ENCODE results near the gene IL23R.

IL23R gene

DNA sequence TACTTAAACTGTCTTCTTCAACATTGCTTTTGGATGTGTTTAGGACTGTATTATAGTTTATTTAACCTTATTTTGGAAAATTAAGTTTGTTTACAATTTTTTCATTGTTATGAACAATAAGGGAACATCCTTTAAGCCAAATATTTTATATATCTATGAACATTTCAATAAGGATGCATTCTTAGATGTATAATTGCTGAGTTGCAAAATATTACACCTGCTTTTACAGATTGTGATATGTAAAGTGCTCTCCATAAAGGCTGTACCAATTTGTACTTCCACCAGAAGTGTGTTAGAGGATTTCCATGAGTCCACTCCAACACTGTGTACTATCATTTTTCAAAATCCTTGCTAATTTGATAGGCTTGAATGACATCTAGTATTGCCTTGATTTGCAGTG lies 7.7 kb downstream of the IL23R start:
- H3K4me3 ChIP-seq (ENCODE audit: low read length) = no peak overlapping the region
- no peaks in the 10 kb centered on the region for H3K27me3 ChIP-seq (ENCODE audit: insufficient read depth, low read length)
- no peaks in the 10 kb centered on the region for H3K4me1 ChIP-seq (ENCODE audit: insufficient read depth, low read length)
- H3K9ac ChIP-seq (ENCODE audit: low read depth, low read length) = no peak overlapping the region
- H3K9me3 ChIP-seq (ENCODE audit: insufficient read depth, low read depth, low read length) = no peaks in the 10 kb centered on the region
- no peaks in the 10 kb centered on the region for H3K36me3 ChIP-seq (ENCODE audit: insufficient read depth, low read length)
- no peak overlapping the region for H3K27ac ChIP-seq (ENCODE audit: low read depth, low read length)

DNA sequence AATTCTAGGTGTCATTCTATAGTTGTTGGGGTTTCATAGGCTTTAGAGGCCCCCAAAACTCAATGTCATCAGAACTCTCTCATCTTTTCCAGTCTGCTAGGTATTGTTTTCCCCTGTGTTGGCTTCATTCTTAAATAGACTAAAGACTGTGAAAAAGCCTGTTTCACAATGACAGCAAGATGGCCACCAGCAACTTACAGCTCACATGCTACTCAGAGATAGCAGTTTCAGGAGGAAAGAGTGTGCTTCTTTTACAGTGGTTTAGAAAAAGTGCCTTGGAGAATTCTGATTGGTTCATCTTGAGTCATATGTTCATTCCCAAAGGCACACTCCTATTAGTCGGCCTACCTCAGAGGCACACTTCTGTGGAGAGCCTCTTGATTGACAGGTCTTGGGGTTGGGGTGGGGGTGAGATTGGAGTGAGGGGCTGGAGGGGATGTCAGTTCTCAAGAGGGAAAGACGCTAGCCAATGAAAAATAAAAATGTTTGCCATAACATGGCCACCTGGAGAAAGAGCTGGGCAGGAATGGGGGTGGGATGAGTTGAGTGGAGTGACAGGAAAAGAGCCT lies 8.5 kb downstream of the IL23R start:
- Histone ChIP-seq H3K4me1 (ENCODE audit: insufficient read depth, low read length) (no peaks in the 10 kb centered on the region), H3K9ac (ENCODE audit: low read depth, low read length) (no peak overlapping the region), H3K36me3 (ENCODE audit: insufficient read depth, low read length) (no peaks in the 10 kb centered on the region), H3K4me3 (ENCODE audit: low read length) (no peak overlapping the region), H3K27me3 (ENCODE audit: insufficient read depth, low read length) (no peaks in the 10 kb centered on the region), H3K9me3 (ENCODE audit: insufficient read depth, low read depth, low read length) (no peaks in the 10 kb centered on the region), H3K27ac (ENCODE audit: low read depth, low read length) (no peak overlapping the region)
- whole genome bisulfite sequencing = 93% methylated on average over 2 of the region's 2 CpGs

DNA sequence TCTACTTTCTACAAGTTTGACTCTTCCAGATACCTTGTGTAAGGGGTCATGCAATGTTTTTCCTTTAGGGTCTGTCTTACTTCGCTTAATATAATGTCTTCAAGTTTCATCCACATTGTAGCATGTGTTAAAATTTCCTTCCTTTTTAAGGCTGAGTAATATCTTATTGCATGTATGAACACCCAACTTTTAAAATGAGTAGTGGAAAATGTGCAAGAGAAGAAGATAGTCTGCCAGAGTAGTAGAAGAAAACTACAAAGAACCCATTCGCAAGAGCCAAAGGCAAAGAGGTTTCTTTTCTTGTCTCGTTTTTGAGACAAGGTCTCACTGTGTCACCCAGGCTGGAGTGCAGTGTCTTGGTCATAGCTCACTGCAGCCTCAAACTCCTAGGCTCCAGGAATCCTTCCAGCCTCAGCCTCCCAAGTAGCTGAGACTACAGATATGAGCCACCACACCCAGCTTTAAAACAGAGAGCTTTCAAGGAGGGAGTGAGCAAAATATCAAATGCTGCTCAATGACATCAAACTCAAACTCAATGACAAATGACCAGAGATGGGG lies 9.4 kb downstream of the IL23R start:
- H3K9ac ChIP-seq (ENCODE audit: low read depth, low read length) = no peak overlapping the region
- H3K4me3 ChIP-seq (ENCODE audit: low read length) = no peak overlapping the region
- no peaks in the 10 kb centered on the region for H3K36me3 ChIP-seq (ENCODE audit: insufficient read depth, low read length)
- WGBS = 94% methylated on average over 2 of the region's 3 CpGs
- H3K27me3 ChIP-seq (ENCODE audit: insufficient read depth, low read length) = no peaks in the 10 kb centered on the region
- H3K9me3 ChIP-seq (ENCODE audit: insufficient read depth, low read depth, low read length) = no peaks in the 10 kb centered on the region
- H3K4me1 ChIP-seq (ENCODE audit: insufficient read depth, low read length) = no peaks in the 10 kb centered on the region
- H3K27ac ChIP-seq (ENCODE audit: low read depth, low read length) = no peak overlapping the region

DNA sequence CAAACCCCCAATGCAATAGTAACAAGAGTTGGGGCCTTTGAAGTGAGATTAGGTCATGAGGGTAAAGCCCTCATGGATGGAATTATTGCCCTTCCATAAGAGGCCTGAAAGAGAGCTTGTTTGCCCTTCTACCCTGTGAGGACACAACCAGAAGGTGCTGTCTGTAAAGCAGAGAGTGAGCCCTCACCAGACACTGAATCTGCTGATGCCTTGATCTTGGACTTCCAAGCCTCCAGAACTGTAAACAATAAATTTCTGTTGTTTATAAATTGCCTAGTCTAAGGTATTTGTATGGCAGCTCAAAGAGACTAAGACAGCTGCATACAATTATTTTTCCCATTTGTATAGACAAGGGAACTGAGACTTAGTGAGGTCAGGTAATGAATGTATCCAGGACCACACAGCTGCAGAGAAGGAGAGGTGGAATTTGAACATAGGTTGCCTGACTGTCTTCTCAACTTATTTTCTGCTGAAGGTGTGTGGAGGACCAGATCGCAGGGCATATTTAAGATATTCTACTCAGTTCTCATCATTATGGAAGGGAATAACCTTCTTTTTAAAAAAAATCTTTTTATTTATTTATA lies 18.7 kb downstream of the IL23R start:
- peaks cover 5% of the 10 kb centered on the region; the same call in 1 of the 2 replicates for H3K9me3 ChIP-seq (ENCODE audit: insufficient read depth, low read depth, low read length)
- H3K27ac ChIP-seq (ENCODE audit: low read depth, low read length) = no peak overlapping the region
- no peaks in the 10 kb centered on the region for H3K27me3 ChIP-seq (ENCODE audit: insufficient read depth, low read length)
- H3K36me3 ChIP-seq (ENCODE audit: insufficient read depth, low read length) = no peaks in the 10 kb centered on the region
- no peak overlapping the region for H3K9ac ChIP-seq (ENCODE audit: low read depth, low read length)
- no peaks in the 10 kb centered on the region for H3K4me1 ChIP-seq (ENCODE audit: insufficient read depth, low read length)
- H3K4me3 ChIP-seq (ENCODE audit: low read length) = no peak overlapping the region
- WGBS = no CpG with 5 or more reads among the region's 1 CpG

DNA sequence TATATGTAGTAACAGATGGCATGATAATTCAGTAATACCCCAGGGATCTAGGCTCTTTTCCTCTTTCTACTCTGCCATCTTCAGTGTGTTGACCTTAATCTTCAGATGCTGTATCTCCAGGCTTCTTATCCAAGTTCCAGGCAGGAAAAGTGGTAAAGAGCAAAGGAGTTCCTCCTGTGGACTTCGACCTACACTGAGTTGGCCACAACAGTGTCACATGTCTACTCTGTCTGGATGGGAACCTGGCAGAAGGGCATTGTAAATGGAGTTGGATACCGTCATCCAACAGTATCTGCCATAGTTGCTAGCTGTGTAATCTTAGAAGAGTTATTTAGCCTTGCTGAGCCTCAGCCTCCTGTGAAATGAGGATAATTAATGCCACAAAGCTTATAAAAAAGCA lies 21.9 kb downstream of the IL23R start:
- Histone ChIP-seq H3K36me3 (ENCODE audit: insufficient read depth, low read length) (no peaks in the 10 kb centered on the region), H3K9ac (ENCODE audit: low read depth, low read length) (no peak overlapping the region), H3K4me3 (ENCODE audit: low read length) (no peak overlapping the region), H3K9me3 (ENCODE audit: insufficient read depth, low read depth, low read length) (no peaks in the 10 kb centered on the region), H3K27me3 (ENCODE audit: insufficient read depth, low read length) (no peaks in the 10 kb centered on the region), H3K27ac (ENCODE audit: low read depth, low read length) (no peak overlapping the region), H3K4me1 (ENCODE audit: insufficient read depth, low read length) (no peaks in the 10 kb centered on the region)
- 89% methylated on average over 2 of the region's 2 CpGs for WGBS

DNA sequence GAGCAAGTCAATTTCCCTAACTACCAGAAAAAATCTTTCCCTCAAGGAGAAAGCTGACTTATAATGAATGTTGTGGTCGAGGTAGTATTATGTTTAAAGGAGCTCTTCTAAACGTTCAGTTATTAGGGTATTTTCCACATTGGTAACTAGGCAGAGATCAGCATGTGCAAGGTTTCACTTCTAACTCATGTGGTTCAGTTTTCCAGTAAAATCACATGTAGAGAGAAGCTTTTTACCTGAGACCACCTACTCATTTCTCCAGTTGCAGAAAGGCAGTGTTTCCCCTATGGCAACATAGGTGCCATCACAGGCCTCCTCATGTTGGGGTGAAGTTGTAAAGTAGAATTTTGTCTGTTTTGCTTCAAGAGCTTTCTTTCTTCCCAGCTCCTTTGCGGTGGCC lies 23.7 kb downstream of the IL23R start:
- H3K9me3 ChIP-seq (ENCODE audit: insufficient read depth, low read depth, low read length) = no peaks in the 10 kb centered on the region
- no peaks in the 10 kb centered on the region for H3K27me3 ChIP-seq (ENCODE audit: insufficient read depth, low read length)
- no peak overlapping the region for H3K9ac ChIP-seq (ENCODE audit: low read depth, low read length)
- H3K36me3 ChIP-seq (ENCODE audit: insufficient read depth, low read length) = no peaks in the 10 kb centered on the region
- no peak overlapping the region for H3K27ac ChIP-seq (ENCODE audit: low read depth, low read length)
- H3K4me3 ChIP-seq (ENCODE audit: low read length) = no peak overlapping the region
- WGBS = 89% methylated on average over 2 of the region's 3 CpGs
- H3K4me1 ChIP-seq (ENCODE audit: insufficient read depth, low read length) = no peaks in the 10 kb centered on the region

DNA sequence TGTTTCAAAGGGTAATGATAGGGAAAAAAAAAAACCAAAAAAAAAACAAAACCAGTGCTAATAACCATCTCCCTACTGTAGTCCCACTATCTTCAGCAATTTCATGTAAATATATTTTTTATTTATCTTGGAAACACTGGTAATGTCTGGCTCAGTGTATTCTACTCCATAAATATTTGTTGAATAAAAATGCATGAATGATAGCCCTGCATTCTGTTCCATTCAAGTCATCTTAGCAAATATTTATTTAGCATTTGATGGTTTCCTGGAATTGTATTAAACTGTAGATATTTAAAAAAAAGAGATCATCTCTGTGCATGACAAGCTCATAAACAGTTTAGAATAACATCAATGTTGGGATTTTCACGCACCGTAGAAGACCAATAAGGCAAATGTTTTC lies 24.2 kb downstream of the IL23R start:
- Histone ChIP-seq H3K27ac (ENCODE audit: low read depth, low read length) (no peak overlapping the region), H3K27me3 (ENCODE audit: insufficient read depth, low read length) (no peaks in the 10 kb centered on the region), H3K4me3 (ENCODE audit: low read length) (no peak overlapping the region), H3K9ac (ENCODE audit: low read depth, low read length) (no peak overlapping the region), H3K4me1 (ENCODE audit: insufficient read depth, low read length) (no peaks in the 10 kb centered on the region), H3K9me3 (ENCODE audit: insufficient read depth, low read depth, low read length) (no peaks in the 10 kb centered on the region), H3K36me3 (ENCODE audit: insufficient read depth, low read length) (no peaks in the 10 kb centered on the region)
- WGBS = 96% methylated on average over 2 of the region's 2 CpGs

DNA sequence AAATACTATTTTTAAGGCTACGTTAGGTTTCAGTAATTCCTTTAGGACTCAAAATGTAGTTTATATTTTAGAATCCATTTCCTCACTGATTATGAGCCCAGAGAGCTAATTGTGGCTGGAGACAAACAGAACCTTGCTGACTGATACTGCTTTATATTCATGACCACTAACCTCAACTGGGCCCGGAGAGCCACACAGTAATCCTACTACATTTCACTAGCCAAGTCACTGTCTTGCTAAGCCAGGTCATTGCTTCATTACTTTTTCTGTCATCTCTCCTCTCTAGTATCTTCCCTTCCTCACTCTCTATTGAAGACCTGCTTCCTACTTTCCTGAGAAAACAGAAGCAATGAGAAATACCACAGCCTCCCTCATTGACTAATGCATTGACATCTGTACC lies 24.7 kb downstream of the IL23R start:
- no peak overlapping the region for H3K27ac ChIP-seq (ENCODE audit: low read depth, low read length)
- no peaks in the 10 kb centered on the region for H3K36me3 ChIP-seq (ENCODE audit: insufficient read depth, low read length)
- H3K4me3 ChIP-seq (ENCODE audit: low read length) = no peak overlapping the region
- no peaks in the 10 kb centered on the region for H3K27me3 ChIP-seq (ENCODE audit: insufficient read depth, low read length)
- H3K9ac ChIP-seq (ENCODE audit: low read depth, low read length) = no peak overlapping the region
- H3K9me3 ChIP-seq (ENCODE audit: insufficient read depth, low read depth, low read length) = no peaks in the 10 kb centered on the region
- WGBS = 85% methylated on average over 2 of the region's 2 CpGs
- H3K4me1 ChIP-seq (ENCODE audit: insufficient read depth, low read length) = no peaks in the 10 kb centered on the region

DNA sequence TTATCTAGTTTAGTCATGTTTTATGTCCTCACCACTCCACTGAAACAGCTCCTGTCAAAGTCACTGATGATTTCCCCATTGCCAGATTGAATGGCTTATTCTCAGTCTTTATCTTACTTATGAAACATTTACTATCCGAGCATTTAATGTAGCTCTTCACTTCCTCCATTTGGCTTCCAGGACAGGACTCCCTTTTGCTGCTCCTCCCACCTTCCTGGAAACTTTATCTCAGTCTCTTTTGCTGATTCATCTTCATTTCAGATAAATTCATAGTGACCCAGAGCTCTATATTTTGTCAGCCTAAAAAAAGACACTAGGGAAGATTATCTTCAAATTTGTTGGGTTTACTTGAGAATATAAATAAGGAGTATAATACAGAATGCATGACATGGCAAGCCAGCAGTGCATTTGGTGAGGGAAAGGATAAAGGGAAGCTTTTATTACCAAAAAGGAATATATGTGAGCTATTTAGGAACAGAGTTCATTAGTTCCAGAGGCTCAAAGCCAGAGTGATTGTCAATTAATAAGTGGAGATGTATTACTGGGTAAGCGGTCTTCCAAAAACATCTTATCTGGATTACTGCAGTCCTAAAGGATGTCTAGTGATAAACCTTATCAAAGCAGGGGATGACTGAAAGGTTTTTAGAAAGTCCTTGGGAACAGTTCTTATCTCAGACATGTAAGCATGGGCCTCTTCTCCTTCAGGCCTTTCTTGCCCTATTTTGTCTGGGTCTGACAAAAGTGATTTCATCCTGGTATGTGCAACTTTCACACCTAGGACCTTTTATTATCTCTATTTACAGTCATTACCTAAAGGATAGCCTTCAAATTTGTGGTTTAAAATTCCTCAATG lies 25.6 kb downstream of the IL23R start:
- no peak overlapping the region for H3K4me3 ChIP-seq (ENCODE audit: low read length)
- no peaks in the 10 kb centered on the region for H3K27me3 ChIP-seq (ENCODE audit: insufficient read depth, low read length)
- no peaks in the 10 kb centered on the region for H3K9me3 ChIP-seq (ENCODE audit: insufficient read depth, low read depth, low read length)
- no peaks in the 10 kb centered on the region for H3K36me3 ChIP-seq (ENCODE audit: insufficient read depth, low read length)
- WGBS = 90% methylated on average over 2 of the region's 2 CpGs
- H3K9ac ChIP-seq (ENCODE audit: low read depth, low read length) = no peak overlapping the region
- no peak overlapping the region for H3K27ac ChIP-seq (ENCODE audit: low read depth, low read length)
- H3K4me1 ChIP-seq (ENCODE audit: insufficient read depth, low read length) = no peaks in the 10 kb centered on the region

DNA sequence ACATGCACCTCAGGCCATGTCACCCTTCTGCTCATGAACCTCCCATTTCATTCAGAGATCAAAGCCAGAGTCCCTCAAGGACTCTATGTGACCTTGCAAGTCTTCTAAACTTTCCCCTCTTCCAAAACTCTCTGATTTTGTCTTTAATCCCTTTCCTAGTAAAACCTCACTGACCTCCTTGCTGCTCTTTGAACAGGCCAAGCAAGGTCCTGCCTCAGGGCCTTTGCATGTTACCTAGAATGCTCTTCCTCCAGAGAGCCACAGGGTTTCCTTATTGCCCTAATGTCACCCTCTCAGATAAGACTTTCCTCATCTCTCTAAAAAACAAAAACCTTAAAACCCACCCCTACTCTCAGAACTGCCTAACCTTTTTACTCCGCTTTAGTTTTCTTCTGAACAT lies 26.6 kb downstream of the IL23R start:
- no peak overlapping the region for H3K9ac ChIP-seq (ENCODE audit: low read depth, low read length)
- H3K4me3 ChIP-seq (ENCODE audit: low read length) = no peak overlapping the region
- H3K9me3 ChIP-seq (ENCODE audit: insufficient read depth, low read depth, low read length) = no peaks in the 10 kb centered on the region
- H3K27me3 ChIP-seq (ENCODE audit: insufficient read depth, low read length) = no peaks in the 10 kb centered on the region
- no peak overlapping the region for H3K27ac ChIP-seq (ENCODE audit: low read depth, low read length)
- H3K36me3 ChIP-seq (ENCODE audit: insufficient read depth, low read length) = no peaks in the 10 kb centered on the region
- WGBS = 100% methylated on average over 1 of the region's 1 CpG
- no peaks in the 10 kb centered on the region for H3K4me1 ChIP-seq (ENCODE audit: insufficient read depth, low read length)

DNA sequence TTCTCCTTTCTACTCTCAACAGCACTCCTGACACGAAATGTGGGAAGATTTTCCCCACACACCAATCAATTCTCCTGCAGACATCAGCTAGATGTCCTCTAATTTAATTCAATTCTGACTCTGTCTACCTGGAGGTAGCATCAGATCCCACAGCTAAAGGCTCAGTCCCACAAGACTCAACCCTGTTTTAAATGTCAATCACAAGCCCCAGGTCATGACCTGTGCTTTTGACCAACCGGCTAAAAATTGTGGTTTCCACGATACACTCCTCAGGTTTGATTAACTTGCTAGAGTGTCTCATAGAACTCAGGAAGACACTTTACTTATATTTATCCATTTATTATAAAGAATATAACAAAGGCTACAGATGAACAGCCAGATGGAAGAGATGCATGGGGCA lies 27.4 kb downstream of the IL23R start:
- Histone ChIP-seq H3K4me1 (ENCODE audit: insufficient read depth, low read length) (no peaks in the 10 kb centered on the region), H3K27ac (ENCODE audit: low read depth, low read length) (no peak overlapping the region), H3K9me3 (ENCODE audit: insufficient read depth, low read depth, low read length) (no peaks in the 10 kb centered on the region), H3K4me3 (ENCODE audit: low read length) (no peak overlapping the region), H3K27me3 (ENCODE audit: insufficient read depth, low read length) (no peaks in the 10 kb centered on the region), H3K36me3 (ENCODE audit: insufficient read depth, low read length) (no peaks in the 10 kb centered on the region), H3K9ac (ENCODE audit: low read depth, low read length) (no peak overlapping the region)
- 61% methylated on average over 3 of the region's 3 CpGs for WGBS

Measured in HUES64 (cell line).